IMR-90 (cell line): ENCODE results near the gene PDLIM4. TPM values are rescaled to one million over a fixed set of nuclear protein-coding genes. Genes with fewer than 3 reads are reported as not detected.

Experiments used
- ATAC-seq: fragments of 200-7000 bp; cut with Tn5 transposase; 2 replicates; pipeline ENCODE4 v1.9.1; 2020; ENCODE audit warnings: low read depth, mild to moderate bottlenecking, moderate library complexity
- BruUV-seq: library from RNA; stranded (reverse); fragments of 400-500 nt; replicated peaks from 2 replicates; lab custom pipeline; 2021; lab: Mats Ljungman, UMichigan
- CTCF ChIA-PET: fragments of 300-600 bp; formaldehyde crosslinking; extraction: SDS; loops from one replicate; lab custom pipeline; 2021; ENCODE audit warnings: antibody characterized with exemption; lab: Yijun Ruan, JAX
- POLR2A ChIA-PET: fragments of 300-600 bp; sonication (Branson Sonifier 250); formaldehyde crosslinking; loops from one replicate; lab custom pipeline; 2022; ENCODE audit warnings: antibody characterized with exemption; ENCODE audit not compliant: unreplicated experiment; lab: Charles Lee
- DNase-seq: peaks from one replicate; pipeline ENCODE4 v3.0.0; 2013
- H2AFZ ChIP-seq: replicated peaks from 2 replicates; pipeline ENCODE3; 2013; ENCODE audit warnings: low read length, mild to moderate bottlenecking; ENCODE audit not compliant: poor library complexity
- H2AK5ac ChIP-seq: 2 replicates; pipeline ENCODE4 v1.6.1; 2013; ENCODE audit warnings: low read depth, low read length, inconsistent platforms
- H2AK9ac ChIP-seq: replicated peaks from 2 replicates; pipeline ENCODE3; 2013; ENCODE audit warnings: mild to moderate bottlenecking, low read depth, low read length, moderate library complexity; ENCODE audit not compliant: poor library complexity
- H2BK120ac ChIP-seq: 2 replicates; pipeline ENCODE4 v1.6.1; 2013; ENCODE audit warnings: low read depth, low read length, inconsistent platforms
- H2BK15ac ChIP-seq: 3 replicates; pipeline ENCODE4 v1.6.1; 2013; ENCODE audit warnings: low read depth, low read length, inconsistent platforms
- H2BK20ac ChIP-seq: 2 replicates; pipeline ENCODE4 v1.6.1; 2013; ENCODE audit warnings: low read depth, mild to moderate bottlenecking, inconsistent platforms, low read length, moderate library complexity
- H2BK5ac ChIP-seq: 2 replicates; pipeline ENCODE4 v1.6.1; 2013; ENCODE audit warnings: mild to moderate bottlenecking, low read depth, low read length, inconsistent platforms; ENCODE audit not compliant: poor library complexity, severe bottlenecking
- H3K14ac ChIP-seq: replicated peaks from 2 replicates; pipeline ENCODE4 v1.6.1; 2013; ENCODE audit warnings: low read depth, low read length, inconsistent platforms
- H3K18ac ChIP-seq: 2 replicates; pipeline ENCODE4 v1.6.1; 2013; ENCODE audit warnings: low read depth, low read length, control low read depth
- H3K23ac ChIP-seq: 2 replicates; pipeline ENCODE4 v1.6.1; 2013; ENCODE audit warnings: low read depth, low read length, inconsistent platforms
- H3K27ac ChIP-seq: 2 replicates; pipeline ENCODE4 v1.5.1; 2013; ENCODE audit warnings: mild to moderate bottlenecking, control low read depth, low read length; ENCODE audit not compliant: insufficient read depth
- H3K27me3 ChIP-seq: 2 replicates; pipeline ENCODE4 v1.6.1; 2013; ENCODE audit warnings: low read length; ENCODE audit not compliant: control insufficient read depth, insufficient read depth
- H3K36me3 ChIP-seq: 2 replicates; pipeline ENCODE4 v1.6.1; 2013; ENCODE audit warnings: low read length, mixed read lengths; ENCODE audit not compliant: control insufficient read depth, insufficient read depth
- H3K4ac ChIP-seq: 2 replicates; pipeline ENCODE4 v1.6.1; 2013; ENCODE audit warnings: low read depth, low read length, inconsistent platforms
- H3K4me1 ChIP-seq: 2 replicates; pipeline ENCODE4 v1.6.1; 2013; ENCODE audit warnings: low read length, mixed read lengths; ENCODE audit not compliant: control insufficient read depth, insufficient read depth
- H3K4me2 ChIP-seq: 2 replicates; pipeline ENCODE4 v1.6.1; 2013; ENCODE audit warnings: low read depth, mild to moderate bottlenecking, control low read depth, low read length, moderate library complexity
- H3K4me3 ChIP-seq: 2 replicates; pipeline ENCODE4 v1.5.1; 2013; ENCODE audit warnings: low read depth, mild to moderate bottlenecking, control low read depth, low read length, moderate library complexity; ENCODE audit not compliant: insufficient read depth
- H3K56ac ChIP-seq: 2 replicates; pipeline ENCODE4 v1.6.1; 2013; ENCODE audit warnings: low read length, inconsistent platforms; ENCODE audit not compliant: insufficient read depth; ENCODE audit errors: extremely low read depth
- H3K79me1 ChIP-seq, 2 experiments: 2 replicates each; pipeline ENCODE4 v1.6.1; 2013; ENCODE audit warnings: low read length in 2 of 2, inconsistent platforms in 1 of 2, low read depth in 1 of 2
- H3K9ac ChIP-seq: 2 replicates; pipeline ENCODE4 v1.6.1; 2013; ENCODE audit warnings: low read depth, low read length, control low read depth
- H3K9me1 ChIP-seq: 2 replicates; pipeline ENCODE4 v1.6.1; 2013; ENCODE audit warnings: low read length, inconsistent platforms; ENCODE audit not compliant: insufficient read depth
- H3K9me3 ChIP-seq: 2 replicates; pipeline ENCODE4 v1.6.1; 2013; ENCODE audit warnings: low read length; ENCODE audit not compliant: control insufficient read depth, insufficient read depth
- H4K20me1 ChIP-seq: 2 replicates; pipeline ENCODE4 v1.6.1; 2013; ENCODE audit warnings: low read length, inconsistent platforms; ENCODE audit not compliant: insufficient read depth
- H4K5ac ChIP-seq: 2 replicates; pipeline ENCODE4 v1.6.1; 2013; ENCODE audit warnings: mild to moderate bottlenecking, low read depth, low read length, control low read depth
- H4K8ac ChIP-seq, 2 experiments: 2 replicates each; pipeline ENCODE4 v1.6.1; 2013; ENCODE audit warnings: low read depth in 2 of 2, low read length in 2 of 2, control low read depth in 1 of 2, inconsistent platforms in 1 of 2
- H4K91ac ChIP-seq: 2 replicates; pipeline ENCODE4 v1.6.1; 2013; ENCODE audit warnings: low read depth, low read length, inconsistent platforms; ENCODE audit not compliant: insufficient read depth
- CEBPB ChIP-seq: IDR thresholded peaks from 2 replicates; pipeline ENCODE4 v1.6.1; 2012; ENCODE audit warnings: low read depth, low read length, improper control_type of control experiment
- CHD1 ChIP-seq: IDR thresholded peaks from 2 replicates; pipeline ENCODE4 v1.6.1; 2012; ENCODE audit warnings: low read depth, low read length, improper control_type of control experiment
- CTCF ChIP-seq: conservative IDR thresholded peaks from 2 replicates; pipeline ENCODE4 v1.5.1; 2012; ENCODE audit warnings: mild to moderate bottlenecking, low read depth, low read length, improper control_type of control experiment
- ELK1 ChIP-seq: fragments of 150-350 bp; IDR thresholded peaks from 2 replicates; pipeline ENCODE4 v1.6.1; 2016; ENCODE audit warnings: low read depth, mild to moderate bottlenecking, low read length, moderate library complexity, borderline replicate concordance
- FOS ChIP-seq: fragments of 150-350 bp; IDR thresholded peaks from 2 replicates; pipeline ENCODE4 v1.6.1; 2016; ENCODE audit warnings: low read depth, low read length
- MAFK ChIP-seq: IDR thresholded peaks from 2 replicates; pipeline ENCODE4 v1.6.1; 2012; ENCODE audit warnings: low read depth, low read length, improper control_type of control experiment
- MXI1 ChIP-seq: IDR thresholded peaks from 2 replicates; pipeline ENCODE4 v1.6.1; 2012; ENCODE audit warnings: low read depth, mild to moderate bottlenecking, low read length, moderate library complexity, borderline replicate concordance
- POLR2A ChIP-seq: IDR thresholded peaks from 2 replicates; pipeline ENCODE4 v1.6.1; 2012; ENCODE audit warnings: mild to moderate bottlenecking, low read depth, low read length
- RAD21 ChIP-seq: IDR thresholded peaks from 2 replicates; pipeline ENCODE4 v1.6.1; 2012; ENCODE audit warnings: low read length, improper control_type of control experiment
- RCOR1 ChIP-seq: IDR thresholded peaks from 2 replicates; pipeline ENCODE4 v1.6.1; 2012; ENCODE audit warnings: mild to moderate bottlenecking, low read length, improper control_type of control experiment; ENCODE audit not compliant: insufficient replicate concordance
- WGBS, 2 experiments: methylation state at CpG; one replicate each; pipeline versions ENCODE4 v1.1.5 to v1.1.7; 2013; ENCODE audit warnings: missing lambda C conversion rate in 2 of 2; ENCODE audit not compliant: insufficient read length in 1 of 2; ENCODE audit errors: extremely low coverage in 2 of 2; 5-methylcytosine and 5-hydroxymethylcytosine counted together
- dilution Hi-C: fragments of 300-500 bp; cut with HindIII; formaldehyde crosslinking; loops from one replicate; pipeline ENCODE4 v1.14.3; 2018; ENCODE audit warnings: low sequenced_read_pairs; ENCODE audit not compliant: unreplicated experiment
- in situ Hi-C: fragments of 300-500 bp; cut with MboI; formaldehyde crosslinking; loops from 3 replicates; pipeline ENCODE4 v1.14.3; 2019; ENCODE audit warnings: low sequenced_read_pairs, inconsistent platforms, mixed read lengths
- intact Hi-C: fragments of 100-400 bp; cut with micrococcal nuclease; formaldehyde crosslinking; loops from 2 replicates; pipeline ENCODE4 v1.10.0; 2022
- polyA plus RNA-seq, 3 experiments: library from polyadenylated mRNA; depleted of rRNA; stranded (reverse); fragments of >200 nt; gene quantifications; 2 replicates each; pipeline ENCODE4 v1.2.3, GENCODE V29; 2012; ENCODE audit warnings: low replicate concordance in 1 of 3
- total RNA-seq: library from RNA; depleted of rRNA; stranded (reverse); fragments of >200 nt; gene quantifications from 2 replicates; pipeline ENCODE4 v1.2.3, GENCODE V29; 2012

The PDLIM4 gene
- total and polyA plus RNA-seq, 2 of the 4 experiments (the other 2 are of a cell fraction), result 61.1 to 214 TPM

- H3K36me3 ChIP-seq, result no peaks in the 10 kb centered on the region
- H3K27ac ChIP-seq, result no peak overlapping the region
- no peak overlapping the region for H4K8ac ChIP-seq
- no peaks in the 10 kb centered on the region for H4K20me1 ChIP-seq
- ATAC-seq, result no peak
- in situ Hi-C loops, result no loop called here
- 0 out of 2 replicates have a peak, but pooled peaks cover 3% of the 10 kb centered on the region for H3K9me1 ChIP-seq
- no peaks in the 10 kb centered on the region for H3K9me3 ChIP-seq
- no peak overlapping the region for H2BK5ac ChIP-seq
- H3K56ac ChIP-seq, result no peak overlapping the region
- H2BK120ac ChIP-seq, result no peak overlapping the region
- H3K9ac ChIP-seq, result no peak overlapping the region
- no peak overlapping the region for H3K23ac ChIP-seq
- H2AK9ac ChIP-seq, result no peak overlapping the region
- no peak overlapping the region for H3K4ac ChIP-seq
- H2AK5ac ChIP-seq, result no peak overlapping the region
- DNase-seq, result no peak
- no peak overlapping the region for H2BK15ac ChIP-seq
- no peak overlapping the region for H3K4me3 ChIP-seq
- dilution Hi-C loops, result no loop called here
- BruUV-seq, result no TSS peak
- no peak overlapping the region for H4K91ac ChIP-seq
- H2AFZ ChIP-seq, result no peak overlapping the region
- 100% methylated on average over 2 of the region's 3 CpGs; no CpG with 5 or more reads in 1 of the 2 experiments for WGBS, 2 experiments
- no peak overlapping the region for H2BK20ac ChIP-seq
- no peak overlapping the region for H4K5ac ChIP-seq
- no peaks in the 10 kb centered on the region for H3K4me1 ChIP-seq
- H3K14ac ChIP-seq, result no peak overlapping the region
- no peak overlapping the region for H3K18ac ChIP-seq
- H3K27me3 ChIP-seq, result no peaks in the 10 kb centered on the region; the same call in 1 of the 2 replicates
- intact Hi-C loops, result no loop called here
- TF ChIP-seq MAFK (no peak), POLR2A (no peak), RAD21 (no peak), CEBPB (no peak), CHD1 (no peak), MXI1 (no peak), CTCF (no peak), ELK1 (no peak), FOS (no peak), RCOR1 (no peak)
- CTCF ChIA-PET, result no interaction called here
- H3K4me2 ChIP-seq, result no peak overlapping the region
- H3K79me1 ChIP-seq, result no peaks in the 10 kb centered on the region
- POLR2A ChIA-PET, result no interaction called here
Measured at GRCh38 chr5:132235340-132235739, 22.2 kb upstream of the PDLIM4 start.
